Left ventricle myocardium inferior (tissue), 1 donor: ENCODE results near the gene SEC63. TPM values are rescaled to one million over a fixed set of nuclear protein-coding genes. Genes with fewer than 3 reads are reported as not detected.
"Not testable (repeated sequence)": the region's sequence is repeated elsewhere in the genome, so short reads cannot be mapped to it uniquely, and the experiment has no call there.

Source experiments
- DNase-seq: peaks from one replicate; pipeline ENCODE4 v3.0.0-alpha.2; 2020
- H3K27ac ChIP-seq: fragments of 200-600 bp; replicated peaks from 2 replicates; pipeline ENCODE4 v1.8.0; 2021
- H3K27me3 ChIP-seq: fragments of 200-600 bp; 2 replicates; pipeline ENCODE4 v1.8.0; 2021; ENCODE audit warnings: low read depth
- H3K36me3 ChIP-seq: fragments of 200-600 bp; 2 replicates; pipeline ENCODE4 v1.8.0; 2021
- H3K4me1 ChIP-seq: fragments of 200-600 bp; 2 replicates; pipeline ENCODE4 v1.8.0; 2021
- H3K4me3 ChIP-seq: fragments of 200-600 bp; 2 replicates; pipeline ENCODE4 v1.8.0; 2021; ENCODE audit warnings: mild to moderate bottlenecking, moderate library complexity
- H3K9me3 ChIP-seq: fragments of 200-600 bp; replicated peaks from 2 replicates; pipeline ENCODE4 v1.8.0; 2021
- intact Hi-C: fragments of 100-400 bp; cut with micrococcal nuclease; formaldehyde crosslinking; loops from one replicate; pipeline ENCODE4 v1.11.0; 2022
- total RNA-seq: library from RNA; stranded (reverse); fragmentation: NEBNext Ultra II Directional; extraction: Animal tissue kit (Norgen Biotek cat#: 25700); gene quantifications from one replicate; pipeline ENCODE4 v1.2.1, GENCODE V29; 2021
- TF ChIP-seq, protein P1 (sequence below): fragments of 200-600 bp; IDR thresholded peaks from 2 replicates; pipeline ENCODE4 v1.8.0; 2021; ENCODE audit warnings: antibody characterized with exemption, mild to moderate bottlenecking, borderline replicate concordance
- donor health status: DM: no; HTN: yes; CAD: no; lungs with severe emphysema.

Gene SEC63
- total RNA-seq, 1 donor from 2014 or later, result 55.0 TPM

DNA sequence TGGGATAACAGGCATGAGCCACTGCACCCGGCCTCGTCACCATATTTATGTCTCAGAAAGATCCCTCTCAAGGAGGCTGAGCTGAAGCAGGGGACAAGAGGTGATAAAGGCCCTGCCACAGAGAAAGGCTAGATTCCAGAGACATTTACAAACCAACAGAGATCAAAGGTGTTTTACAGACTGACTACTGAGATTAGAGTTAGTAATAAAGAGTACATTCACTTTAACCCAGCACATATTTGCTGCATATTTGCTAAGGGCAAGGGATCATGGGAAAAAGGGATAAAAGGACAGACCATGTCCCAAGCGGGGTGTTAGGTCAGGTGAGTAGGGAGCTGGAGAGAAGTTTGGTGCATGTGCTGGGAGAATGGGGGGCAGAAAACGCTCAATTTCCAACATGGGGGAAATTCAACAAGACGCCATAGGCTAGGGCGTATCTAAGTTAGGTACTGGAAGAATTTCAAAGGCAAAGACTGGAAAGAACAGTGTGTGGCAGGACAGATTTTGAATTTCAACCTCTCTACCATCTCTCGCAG, 43.8 kb upstream of the SEC63 start:
- no peak for DNase-seq
- no peaks in the 10 kb centered on the region for H3K9me3 ChIP-seq
- no peaks in the 10 kb centered on the region for H3K36me3 ChIP-seq
- H3K27me3 ChIP-seq, result peaks cover 3% of the 10 kb centered on the region
- H3K4me3 ChIP-seq, result no peak overlapping the region
- intact Hi-C loops, result no loop called here
- TF ChIP-seq, protein P1, sequence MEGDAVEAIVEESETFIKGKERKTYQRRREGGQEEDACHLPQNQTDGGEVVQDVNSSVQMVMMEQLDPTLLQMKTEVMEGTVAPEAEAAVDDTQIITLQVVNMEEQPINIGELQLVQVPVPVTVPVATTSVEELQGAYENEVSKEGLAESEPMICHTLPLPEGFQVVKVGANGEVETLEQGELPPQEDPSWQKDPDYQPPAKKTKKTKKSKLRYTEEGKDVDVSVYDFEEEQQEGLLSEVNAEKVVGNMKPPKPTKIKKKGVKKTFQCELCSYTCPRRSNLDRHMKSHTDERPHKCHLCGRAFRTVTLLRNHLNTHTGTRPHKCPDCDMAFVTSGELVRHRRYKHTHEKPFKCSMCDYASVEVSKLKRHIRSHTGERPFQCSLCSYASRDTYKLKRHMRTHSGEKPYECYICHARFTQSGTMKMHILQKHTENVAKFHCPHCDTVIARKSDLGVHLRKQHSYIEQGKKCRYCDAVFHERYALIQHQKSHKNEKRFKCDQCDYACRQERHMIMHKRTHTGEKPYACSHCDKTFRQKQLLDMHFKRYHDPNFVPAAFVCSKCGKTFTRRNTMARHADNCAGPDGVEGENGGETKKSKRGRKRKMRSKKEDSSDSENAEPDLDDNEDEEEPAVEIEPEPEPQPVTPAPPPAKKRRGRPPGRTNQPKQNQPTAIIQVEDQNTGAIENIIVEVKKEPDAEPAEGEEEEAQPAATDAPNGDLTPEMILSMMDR, result no peak
- H3K4me1 ChIP-seq, result no peaks in the 10 kb centered on the region
- H3K27ac ChIP-seq, result no peak overlapping the region

- H3K9me3 ChIP-seq, DNase-seq, H3K4me3 ChIP-seq, H3K27me3 ChIP-seq, H3K27ac ChIP-seq, H3K4me1 ChIP-seq, intact Hi-C loops, H3K36me3 ChIP-seq: not testable (repeated sequence)
Observed at GRCh38 chr6:108000259-108000658, 42.3 kb upstream of the SEC63 start.

GRCh38 chr6:107999341-107999740, 41.3 kb upstream of the SEC63 start:
- intact Hi-C loops, result no loop called here
- TF ChIP-seq, protein P1, result no peak
- H3K9me3 ChIP-seq, result no peaks in the 10 kb centered on the region
- H3K4me1 ChIP-seq, result no peaks in the 10 kb centered on the region
- H3K36me3 ChIP-seq, result no peaks in the 10 kb centered on the region
- peaks cover 3% of the 10 kb centered on the region for H3K27me3 ChIP-seq
- no peak overlapping the region for H3K27ac ChIP-seq
- no peak overlapping the region for H3K4me3 ChIP-seq
- no peak for DNase-seq

GRCh38 chr6:107991772-107992550, 34.0 kb upstream of the SEC63 start:
- H3K36me3 ChIP-seq, result no peaks in the 10 kb centered on the region
- H3K27me3 ChIP-seq, result no peaks in the 10 kb centered on the region
- TF ChIP-seq, protein P1, result no peak
- no peak overlapping the region for H3K27ac ChIP-seq
- DNase-seq, result no peak
- H3K4me1 ChIP-seq, result no peaks in the 10 kb centered on the region
- no peak overlapping the region for H3K4me3 ChIP-seq
- intact Hi-C loops, result no loop called here
- no peaks in the 10 kb centered on the region for H3K9me3 ChIP-seq

- DNase-seq, result no peak
Observed at GRCh38 chr6:107991061-107991460, 33.1 kb upstream of the SEC63 start.

GRCh38 chr6:107990587-107990986, 32.6 kb upstream of the SEC63 start:
- H3K9me3 ChIP-seq, H3K4me3 ChIP-seq, H3K27ac ChIP-seq, intact Hi-C loops, H3K27me3 ChIP-seq, H3K4me1 ChIP-seq, DNase-seq, H3K36me3 ChIP-seq: not testable (repeated sequence)

More at GRCh38 chr6:107991061-107991460, 33.1 kb upstream of the SEC63 start:
- Histone ChIP-seq H3K27me3 (no peaks in the 10 kb centered on the region), H3K4me3 (no peak overlapping the region), H3K9me3 (no peaks in the 10 kb centered on the region), H3K27ac (no peak overlapping the region), H3K4me1 (no peaks in the 10 kb centered on the region), H3K36me3 (no peaks in the 10 kb centered on the region)
- intact Hi-C loops, result no loop called here
- TF ChIP-seq, protein P1, result no peak
